K562 treated with DMSO at 1 percent for 4 hours (cell line): ENCODE data around the gene CDH15. TPM values are rescaled to one million over a fixed set of nuclear protein-coding genes. Genes with fewer than 3 reads are reported as not detected.

Experiments used
- total RNA-seq: library from RNA; unstranded; fragments of 300-600 nt; gene quantifications from 2 replicates; pipeline ENCODE4 v1.2.3, GENCODE V29; 2022; ENCODE audit not compliant: insufficient read depth

The CDH15 gene, protein sequence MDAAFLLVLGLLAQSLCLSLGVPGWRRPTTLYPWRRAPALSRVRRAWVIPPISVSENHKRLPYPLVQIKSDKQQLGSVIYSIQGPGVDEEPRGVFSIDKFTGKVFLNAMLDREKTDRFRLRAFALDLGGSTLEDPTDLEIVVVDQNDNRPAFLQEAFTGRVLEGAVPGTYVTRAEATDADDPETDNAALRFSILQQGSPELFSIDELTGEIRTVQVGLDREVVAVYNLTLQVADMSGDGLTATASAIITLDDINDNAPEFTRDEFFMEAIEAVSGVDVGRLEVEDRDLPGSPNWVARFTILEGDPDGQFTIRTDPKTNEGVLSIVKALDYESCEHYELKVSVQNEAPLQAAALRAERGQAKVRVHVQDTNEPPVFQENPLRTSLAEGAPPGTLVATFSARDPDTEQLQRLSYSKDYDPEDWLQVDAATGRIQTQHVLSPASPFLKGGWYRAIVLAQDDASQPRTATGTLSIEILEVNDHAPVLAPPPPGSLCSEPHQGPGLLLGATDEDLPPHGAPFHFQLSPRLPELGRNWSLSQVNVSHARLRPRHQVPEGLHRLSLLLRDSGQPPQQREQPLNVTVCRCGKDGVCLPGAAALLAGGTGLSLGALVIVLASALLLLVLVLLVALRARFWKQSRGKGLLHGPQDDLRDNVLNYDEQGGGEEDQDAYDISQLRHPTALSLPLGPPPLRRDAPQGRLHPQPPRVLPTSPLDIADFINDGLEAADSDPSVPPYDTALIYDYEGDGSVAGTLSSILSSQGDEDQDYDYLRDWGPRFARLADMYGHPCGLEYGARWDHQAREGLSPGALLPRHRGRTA
- not detected in 2 replicates for total RNA-seq

DNA sequence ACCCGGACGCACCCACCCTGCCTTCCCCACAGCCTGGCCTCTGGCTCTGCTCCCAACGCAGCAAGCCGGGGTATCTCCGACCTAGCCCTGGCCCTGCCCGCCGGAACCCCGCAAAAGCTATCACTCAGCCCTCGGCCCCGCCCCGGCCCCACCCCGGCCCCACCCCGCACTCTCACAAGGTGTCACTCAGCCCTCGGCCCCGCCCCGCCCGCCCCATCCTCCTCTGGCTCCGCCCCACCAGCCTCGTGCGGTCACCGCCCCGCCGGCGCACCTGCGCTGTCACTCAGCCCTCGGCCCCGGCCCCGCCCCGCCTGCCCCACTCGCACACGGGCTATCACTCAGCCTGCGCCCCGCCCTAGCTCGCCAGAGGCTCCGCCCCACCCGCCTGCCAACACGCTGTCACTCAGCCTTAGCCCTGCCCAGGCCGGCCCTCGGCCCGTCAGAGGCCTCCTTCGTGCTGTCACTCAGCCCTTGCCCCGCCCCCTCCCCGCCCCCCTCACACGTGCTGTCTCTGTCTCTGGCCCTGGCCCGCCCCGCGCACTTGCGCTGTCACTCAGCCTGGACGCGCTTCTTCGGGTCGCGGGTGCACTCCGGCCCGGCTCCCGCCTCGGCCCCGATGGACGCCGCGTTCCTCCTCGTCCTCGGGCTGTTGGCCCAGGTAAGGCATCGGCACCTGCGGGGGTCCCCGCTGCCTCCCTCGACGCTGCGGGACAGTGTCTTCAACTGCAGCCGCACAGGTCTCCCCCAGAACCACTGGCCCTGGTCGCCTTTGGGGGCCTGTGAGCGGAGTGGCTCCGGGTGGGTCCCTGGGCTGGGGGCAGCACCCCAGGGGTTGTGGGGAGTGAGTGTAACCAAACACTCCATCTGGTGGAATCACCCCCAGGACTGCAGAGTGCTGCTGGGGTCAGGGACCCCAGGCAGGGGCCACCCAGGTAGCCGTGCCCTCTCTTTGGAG, at the start of gene CDH15:
CDH15 (plus strand) TSS at position 533 of the 955 bp plus-strand sequence; CDS start at position 617, 84 bp downstream.

DNA sequence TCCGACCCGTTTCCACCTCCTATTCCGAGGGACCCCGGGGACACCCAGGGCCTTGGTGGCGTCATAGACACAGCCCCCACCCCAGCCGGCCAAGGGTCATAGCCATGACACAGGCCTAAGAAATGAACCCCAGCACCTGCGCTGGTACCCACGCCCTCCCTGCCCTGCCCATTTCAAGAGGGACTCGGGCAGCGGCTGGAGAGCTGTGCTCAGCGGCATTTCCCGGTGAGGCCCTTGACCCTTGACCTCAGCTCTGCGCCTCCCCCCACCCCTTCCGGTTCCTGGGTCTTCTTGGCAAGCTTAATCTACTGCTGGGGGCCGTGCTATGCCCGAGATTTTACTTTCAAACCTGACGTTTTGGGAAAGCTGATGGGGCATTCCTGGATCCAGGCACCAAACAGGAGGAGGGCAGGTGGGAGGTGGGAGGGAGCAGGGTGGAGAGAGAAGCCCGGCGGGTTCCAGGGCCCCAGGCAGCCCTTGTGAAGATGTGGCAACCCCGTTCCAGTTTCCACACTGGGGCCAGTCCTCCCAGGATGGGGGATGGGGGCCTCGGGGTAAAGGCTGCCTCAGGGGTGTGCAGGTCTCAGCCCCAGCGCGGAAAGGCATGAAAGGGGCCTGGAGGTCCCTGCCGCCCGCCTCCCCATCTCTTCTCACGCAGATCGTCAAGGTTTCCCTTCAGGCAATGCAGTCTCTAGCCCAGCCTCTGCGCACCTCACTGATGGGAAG, 28.7 kb downstream of the CDH15 start, which contains the start of gene SLC22A31:
SLC22A31 (minus strand) TSS at position 414 of the 726 bp plus-strand sequence; CDS start at position 378, 36 bp downstream.

DNA sequence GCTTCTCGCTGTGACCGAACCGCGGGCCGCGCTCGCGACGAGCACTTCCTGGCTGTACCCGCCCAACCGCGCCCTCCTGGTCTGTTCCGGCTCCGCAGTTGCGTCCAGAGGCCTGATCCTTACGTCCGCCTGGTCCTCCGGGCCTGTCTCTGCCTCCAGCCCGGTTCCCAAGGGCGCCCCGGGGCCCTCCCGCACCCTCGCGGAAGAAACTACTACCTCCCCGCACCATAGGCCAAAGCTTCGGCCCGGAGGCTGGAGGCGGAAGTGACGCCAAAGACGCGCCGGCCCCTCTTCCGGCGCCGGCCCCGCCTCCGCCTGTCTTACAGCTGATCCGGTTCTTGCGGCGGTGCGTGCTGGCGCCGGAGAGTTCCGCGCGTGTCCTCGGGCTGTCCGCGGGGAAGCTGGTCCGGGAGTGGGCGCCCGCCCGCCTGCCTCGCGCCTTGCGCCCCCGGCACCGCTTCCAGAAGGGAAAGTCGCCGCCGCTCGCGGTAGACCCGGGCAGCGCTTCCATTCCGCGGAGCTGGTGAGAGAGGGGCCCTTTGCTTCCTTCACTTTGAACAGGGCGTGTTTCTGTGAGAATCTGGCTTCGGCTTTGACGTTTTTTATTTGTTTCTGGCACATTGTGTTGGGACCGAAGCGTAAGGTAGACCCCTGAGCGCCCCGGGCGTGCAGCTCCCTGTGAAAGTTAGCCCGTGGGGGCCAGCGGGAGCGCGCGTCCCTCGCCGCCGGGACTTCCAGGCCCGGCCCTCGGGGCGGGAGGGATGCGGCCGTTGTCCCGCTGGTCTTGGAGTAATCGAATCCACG, 46.0 kb downstream of the CDH15 start, which contains the start of gene ZNF778:
ZNF778 (plus strand) TSS at position 316 of the 804 bp plus-strand sequence. CDS start 3,425 bp downstream, outside the sequence.

Other genes starting within 250 kb of the CDH15 start
- 13.8 and 28.6 TPM in 2 replicates for gene CBFA2T3, start 194.5 kb upstream of the CDH15 start, total RNA-seq
- 22.9 and 35.2 TPM in 2 replicates for gene ACSF3, start 77.9 kb upstream of the CDH15 start, total RNA-seq
- gene SLC22A31, start 28.8 kb downstream of the CDH15 start, total RNA-seq: not detected in 2 replicates
- 1.9 and 12.8 TPM in 2 replicates for gene ZNF778, start 46.0 kb downstream of the CDH15 start, total RNA-seq